ENCODE data around the gene ARID1A. TPM values are rescaled to one million over a fixed set of nuclear protein-coding genes. Genes with fewer than 3 reads are reported as not detected.

The ARID1A gene
- polyA plus RNA-seq, 3 donors: 6.6 to 84.4 (median 9.5) TPM

GRCh38 chr1:26743426-26744059, 47.7 kb downstream of the ARID1A start:
- Histone ChIP-seq H4K20me1 (ENCODE audit: insufficient read depth, low read length) (peaks cover 100% of the 10 kb centered on the region), H3K9me3 (replicated peaks in 1 of 2; ENCODE audit: control insufficient read depth in 1 of 2, insufficient read depth in 1 of 2, low read length in 2 of 2) (no peaks in the 10 kb centered on the region), H3K27me3 (ENCODE audit: control insufficient read depth in 2 of 2, insufficient read depth in 2 of 2, low read length in 2 of 2) (no peaks in the 10 kb centered on the region), H3K4me1 (ENCODE audit: control insufficient read depth in 1 of 2, insufficient read depth in 2 of 2, low read length in 2 of 2) (peaks cover 35 to 57% of the 10 kb centered on the region in 2 donors), H2AFZ (ENCODE audit: insufficient read depth, low read depth, low read length, poor library complexity, severe bottlenecking) (peak overlapping the region; percentile 9), H3K4me2 (replicated peaks; ENCODE audit: extremely low read depth, low read length, poor library complexity, severe bottlenecking) (peak overlapping the region; percentile 74), H3K27ac (ENCODE audit: low read depth in 1 of 2, low read length in 2 of 2) (peak overlapping the region; percentile 54 to 89), H3K9ac (ENCODE audit: insufficient read depth, low read length, poor library complexity, severe bottlenecking) (no peak overlapping the region), H3K36me3 (replicated peaks in 1 of 2; ENCODE audit: control insufficient read depth in 1 of 2, insufficient read depth in 2 of 2, low read length in 2 of 2) (peaks cover 47 to 77% of the 10 kb centered on the region in 2 donors), H3K79me2 (ENCODE audit: insufficient read depth, low read length) (peaks cover 96% of the 10 kb centered on the region), H3K4me3 (replicated peaks in 1 of 3; ENCODE audit: low read depth in 2 of 3, low read length in 3 of 3) (peak overlapping the region in 1 of 3 experiments; percentile 66)
- DNase-seq: no peak
- Mint-ChIP-seq H3K27ac (peak overlapping the region; percentile 84 to 95 (median 92)), H3K9me3 (peaks cover 0 to 5% (median 0%) of the 10 kb centered on the region in 7 donors), H3K27me3 (ENCODE audit: low read depth in 3 of 3) (no peaks in the 10 kb centered on the region), H3K36me3 (peaks cover 58 to 84% of the 10 kb centered on the region in 2 donors), H3K4me3 (peak overlapping the region; percentile 47 to 80), H3K4me1 (peaks cover 58% of the 10 kb centered on the region)
- WGBS (ENCODE audit: insufficient coverage): 100% methylated on average over 1 of the region's 8 CpGs
- intact Hi-C loops (cut with micrococcal nuclease): loop anchor here in 1 of 2 donors (5.0 kb wide), 2 partner anchors 44 to 46 kb away; partner anchors contain the start of genes ARID1A and PIGV
- no peak for TF ChIP-seq CTCF (IDR thresholded peaks at IDR 0.05)

- no peaks in the 10 kb centered on the region for H3K9me3 ChIP-seq (replicated peaks in 1 of 2; ENCODE audit: control insufficient read depth in 1 of 2, insufficient read depth in 1 of 2, low read length in 2 of 2)
- no peaks in the 10 kb centered on the region for H3K27me3 ChIP-seq (ENCODE audit: control insufficient read depth in 2 of 2, insufficient read depth in 2 of 2, low read length in 2 of 2)
- peak; percentile 87 to 95 (median 92) for DNase-seq
- peak overlapping the region; percentile 35 for H3K9ac ChIP-seq (ENCODE audit: insufficient read depth, low read length, poor library complexity, severe bottlenecking)
- intact Hi-C loops (cut with micrococcal nuclease): loop anchor here in 1 of 2 donors (5.0 kb wide), 2 partner anchors 43 to 47 kb away; partner anchors contain the start of genes ARID1A and PIGV
- peaks cover 95% of the 10 kb centered on the region for H3K79me2 ChIP-seq (ENCODE audit: insufficient read depth, low read length)
- peak overlapping the region; percentile 74 for H3K4me2 ChIP-seq (replicated peaks; ENCODE audit: extremely low read depth, low read length, poor library complexity, severe bottlenecking)
- H4K20me1 ChIP-seq (ENCODE audit: insufficient read depth, low read length): peaks cover 100% of the 10 kb centered on the region
- Mint-ChIP-seq H3K4me3 (peak overlapping the region; percentile 47 to 80), H3K27ac (peak overlapping the region; percentile 84 to 95 (median 92)), H3K27me3 (ENCODE audit: low read depth in 3 of 3) (no peaks in the 10 kb centered on the region), H3K4me1 (peaks cover 56% of the 10 kb centered on the region), H3K9me3 (peaks cover 0 to 5% (median 0%) of the 10 kb centered on the region in 7 donors), H3K36me3 (peaks cover 58 to 84% of the 10 kb centered on the region in 2 donors)
- peak overlapping the region; percentile 37 to 89 for H3K27ac ChIP-seq (ENCODE audit: low read depth in 1 of 2, low read length in 2 of 2)
- no peak for TF ChIP-seq CTCF (IDR thresholded peaks at IDR 0.05)
- peak overlapping the region in 2 of 3 experiments; percentile 34 to 66 for H3K4me3 ChIP-seq (replicated peaks in 1 of 3; ENCODE audit: low read depth in 2 of 3, low read length in 3 of 3)
- H2AFZ ChIP-seq (ENCODE audit: insufficient read depth, low read depth, low read length, poor library complexity, severe bottlenecking): peak overlapping the region; percentile 9
- peaks cover 47 to 77% of the 10 kb centered on the region in 2 donors for H3K36me3 ChIP-seq (replicated peaks in 1 of 2; ENCODE audit: control insufficient read depth in 1 of 2, insufficient read depth in 2 of 2, low read length in 2 of 2)
- 0% methylated on average over 4 of the region's 8 CpGs for WGBS (ENCODE audit: insufficient coverage)
- H3K4me1 ChIP-seq (ENCODE audit: control insufficient read depth in 1 of 2, insufficient read depth in 2 of 2, low read length in 2 of 2): peaks cover 35 to 57% of the 10 kb centered on the region in 2 donors
Measured at GRCh38 chr1:26744075-26744959, 48.5 kb downstream of the ARID1A start.
